GM13977 (cell line): ENCODE results near the gene ZNF735.
"Not testable (repeated sequence)": the region's sequence is repeated elsewhere in the genome, so short reads cannot be mapped to it uniquely, and the experiment has no call there.

ENCODE experiments used
- DNase-seq: peaks from one replicate; pipeline ENCODE4 v3.0.0; 2012; ENCODE audit warnings: low spot score
- CTCF ChIP-seq: IDR thresholded peaks from 2 replicates; pipeline ENCODE4 v1.5.1; 2012; ENCODE audit warnings: mild to moderate bottlenecking, control low read depth; ENCODE audit not compliant: insufficient read depth; ENCODE audit errors: extremely low read depth, missing control alignments
- in situ Hi-C: fragments of 300-500 bp; cut with MboI; formaldehyde crosslinking; loops from one replicate; pipeline ENCODE4 v1.12.0; 2022; ENCODE audit warnings: low sequenced_read_pairs, low pct_unique_long_range_greater_than_20kb, mixed read lengths, inconsistent platforms; ENCODE audit not compliant: unreplicated experiment

Gene ZNF735

GRCh38 chr7:64223366-64223765 lies 16.4 kb downstream of the ZNF735 start:
- no peak for TF ChIP-seq CTCF
- no peak for DNase-seq
- in situ Hi-C loops, result no loop called here

GRCh38 chr7:64228174-64228573 lies 21.2 kb downstream of the ZNF735 start, which contains the start of gene ZNF679:
Gene ZNF679, plus strand, starts transcription at chr7:64228474. Its CDS starts 20,644 bp downstream, at chr7:64249118.
- in situ Hi-C loops, DNase-seq: not testable (repeated sequence)

- TF ChIP-seq CTCF, result no peak
- in situ Hi-C loops, result no loop called here
Measured at GRCh38 chr7:64266341-64266919, 59.4 kb downstream of the ZNF735 start.

More at GRCh38 chr7:64266341-64266919, 59.4 kb downstream of the ZNF735 start:
- DNase-seq, result no peak
